ENCODE data around the gene ADCY10. TPM values are rescaled to one million over a fixed set of nuclear protein-coding genes. Genes with fewer than 3 reads are reported as not detected.
"Not testable (repeated sequence)": the region's sequence is repeated elsewhere in the genome, so short reads cannot be mapped to it uniquely, and the experiment has no call there.

ADCY10 gene
- polyA plus RNA-seq, 2 donors = 0.04 TPM; not detected in 1

- Histone ChIP-seq H3K4me1 (ENCODE audit: control insufficient read depth in 2 of 2, insufficient read depth in 2 of 2, low read length in 1 of 2) (peaks cover 0 to 2% of the 10 kb centered on the region in 2 donors), H3K27ac (ENCODE audit: low read depth in 2 of 2, low read length in 1 of 2) (no peak overlapping the region)
- WGBS, 2 donors = 76 to 83% methylated on average over 4 of the region's 4 CpGs
Measured at GRCh38 chr1:167821969-167822685, 91.8 kb downstream of the ADCY10 start.

GRCh38 chr1:167821356-167821685 lies 92.6 kb downstream of the ADCY10 start:
- 92 to 93% methylated on average over 6 of the region's 6 CpGs for WGBS, 2 donors
- Histone ChIP-seq H3K4me1 (ENCODE audit: control insufficient read depth in 2 of 2, insufficient read depth in 2 of 2, low read length in 1 of 2) (peaks cover 0 to 2% of the 10 kb centered on the region in 2 donors), H3K4me3 (ENCODE audit: low read depth in 1 of 2, low read length in 2 of 2) (no peak overlapping the region), H3K27me3 (ENCODE audit: control insufficient read depth in 1 of 2, insufficient read depth in 2 of 2, low read length in 2 of 2) (no peaks in the 10 kb centered on the region), H3K9me3 (ENCODE audit: control insufficient read depth in 2 of 2, insufficient read depth in 1 of 2, low read depth in 1 of 2, low read length in 1 of 2) (no peaks in the 10 kb centered on the region), H3K36me3 (ENCODE audit: control insufficient read depth in 2 of 2, insufficient read depth in 2 of 2, low read length in 1 of 2) (no peaks in the 10 kb centered on the region), H3K27ac (ENCODE audit: low read depth in 2 of 2, low read length in 1 of 2) (no peak overlapping the region)

More at GRCh38 chr1:167821969-167822685, 91.8 kb downstream of the ADCY10 start:
- no peak overlapping the region for H3K4me3 ChIP-seq (ENCODE audit: low read depth in 1 of 2, low read length in 2 of 2)
- no peaks in the 10 kb centered on the region for H3K36me3 ChIP-seq (ENCODE audit: control insufficient read depth in 2 of 2, insufficient read depth in 2 of 2, low read length in 1 of 2)
- H3K27me3 ChIP-seq (ENCODE audit: control insufficient read depth in 1 of 2, insufficient read depth in 2 of 2, low read length in 2 of 2) = no peaks in the 10 kb centered on the region
- H3K9me3 ChIP-seq (ENCODE audit: control insufficient read depth in 2 of 2, insufficient read depth in 1 of 2, low read depth in 1 of 2, low read length in 1 of 2) = no peaks in the 10 kb centered on the region

- 62 to 77% methylated on average over 12 of the region's 12 CpGs for WGBS, 2 donors
- H3K27ac ChIP-seq (ENCODE audit: low read depth in 2 of 2, low read length in 1 of 2) = peak overlapping the region; percentile 62 to 67
Measured at GRCh38 chr1:167820684-167821355, 93.1 kb downstream of the ADCY10 start.

GRCh38 chr1:167819849-167820683 lies 93.9 kb downstream of the ADCY10 start:
- Histone ChIP-seq H3K27me3 (ENCODE audit: control insufficient read depth in 1 of 2, insufficient read depth in 2 of 2, low read length in 2 of 2) (no peaks in the 10 kb centered on the region), H3K27ac (ENCODE audit: low read depth in 2 of 2, low read length in 1 of 2) (peak overlapping the region; percentile 62 to 67), H3K4me1 (ENCODE audit: control insufficient read depth in 2 of 2, insufficient read depth in 2 of 2, low read length in 1 of 2) (peaks cover 0 to 2% of the 10 kb centered on the region in 2 donors), H3K4me3 (ENCODE audit: low read depth in 1 of 2, low read length in 2 of 2) (peak overlapping the region; percentile 32 to 43), H3K36me3 (ENCODE audit: control insufficient read depth in 2 of 2, insufficient read depth in 2 of 2, low read length in 1 of 2) (no peaks in the 10 kb centered on the region), H3K9me3 (ENCODE audit: control insufficient read depth in 2 of 2, insufficient read depth in 1 of 2, low read depth in 1 of 2, low read length in 1 of 2) (no peaks in the 10 kb centered on the region)
- 10 to 11% methylated on average over 35 of the region's 35 CpGs for WGBS, 2 donors

More at GRCh38 chr1:167820684-167821355, 93.1 kb downstream of the ADCY10 start:
- H3K27me3 ChIP-seq (ENCODE audit: control insufficient read depth in 1 of 2, insufficient read depth in 2 of 2, low read length in 2 of 2) = no peaks in the 10 kb centered on the region
- no peaks in the 10 kb centered on the region for H3K9me3 ChIP-seq (ENCODE audit: control insufficient read depth in 2 of 2, insufficient read depth in 1 of 2, low read depth in 1 of 2, low read length in 1 of 2)
- H3K4me3 ChIP-seq (ENCODE audit: low read depth in 1 of 2, low read length in 2 of 2) = no peak overlapping the region
- H3K36me3 ChIP-seq (ENCODE audit: control insufficient read depth in 2 of 2, insufficient read depth in 2 of 2, low read length in 1 of 2) = no peaks in the 10 kb centered on the region
- peaks cover 0 to 2% of the 10 kb centered on the region in 2 donors for H3K4me1 ChIP-seq (ENCODE audit: control insufficient read depth in 2 of 2, insufficient read depth in 2 of 2, low read length in 1 of 2)

- Histone ChIP-seq H3K27me3 (ENCODE audit: control insufficient read depth in 1 of 2, insufficient read depth in 2 of 2, low read length in 2 of 2) (no peaks in the 10 kb centered on the region), H3K27ac (ENCODE audit: low read depth in 2 of 2, low read length in 1 of 2) (no peak overlapping the region), H3K4me1 (ENCODE audit: control insufficient read depth in 2 of 2, insufficient read depth in 2 of 2, low read length in 1 of 2) (peaks cover 0 to 1% of the 10 kb centered on the region in 2 donors), H3K9me3 (ENCODE audit: control insufficient read depth in 2 of 2, insufficient read depth in 1 of 2, low read depth in 1 of 2, low read length in 1 of 2) (no peaks in the 10 kb centered on the region), H3K36me3 (ENCODE audit: control insufficient read depth in 2 of 2, insufficient read depth in 2 of 2, low read length in 1 of 2) (no peaks in the 10 kb centered on the region), H3K4me3 (ENCODE audit: low read depth in 1 of 2, low read length in 2 of 2) (no peak overlapping the region)
- WGBS, 2 donors = 93 to 97% methylated on average over 1 of the region's 1 CpG
Measured at GRCh38 chr1:167815650-167816049, 98.3 kb downstream of the ADCY10 start.

- Histone ChIP-seq H3K27ac (ENCODE audit: low read depth in 2 of 2, low read length in 1 of 2) (no peak overlapping the region), H3K4me1 (ENCODE audit: control insufficient read depth in 2 of 2, insufficient read depth in 2 of 2, low read length in 1 of 2) (no peaks in the 10 kb centered on the region), H3K36me3 (ENCODE audit: control insufficient read depth in 2 of 2, insufficient read depth in 2 of 2, low read length in 1 of 2) (no peaks in the 10 kb centered on the region), H3K27me3 (ENCODE audit: control insufficient read depth in 1 of 2, insufficient read depth in 2 of 2, low read length in 2 of 2) (no peaks in the 10 kb centered on the region), H3K4me3 (ENCODE audit: low read depth in 1 of 2, low read length in 2 of 2) (no peak overlapping the region), H3K9me3 (ENCODE audit: control insufficient read depth in 2 of 2, insufficient read depth in 1 of 2, low read depth in 1 of 2, low read length in 1 of 2) (no peaks in the 10 kb centered on the region)
Measured at GRCh38 chr1:167812972-167813371, 101.0 kb downstream of the ADCY10 start.

- 65 to 67% methylated on average over 3 of the region's 3 CpGs for WGBS, 2 donors
- Histone ChIP-seq H3K27ac (ENCODE audit: low read depth in 2 of 2, low read length in 1 of 2) (no peak overlapping the region), H3K9me3 (ENCODE audit: control insufficient read depth in 2 of 2, insufficient read depth in 1 of 2, low read depth in 1 of 2, low read length in 1 of 2) (no peaks in the 10 kb centered on the region), H3K4me1 (ENCODE audit: control insufficient read depth in 2 of 2, insufficient read depth in 2 of 2, low read length in 1 of 2) (no peaks in the 10 kb centered on the region), H3K27me3 (ENCODE audit: control insufficient read depth in 1 of 2, insufficient read depth in 2 of 2, low read length in 2 of 2) (no peaks in the 10 kb centered on the region), H3K4me3 (ENCODE audit: low read depth in 1 of 2, low read length in 2 of 2) (no peak overlapping the region), H3K36me3 (ENCODE audit: control insufficient read depth in 2 of 2, insufficient read depth in 2 of 2, low read length in 1 of 2) (no peaks in the 10 kb centered on the region)
Measured at GRCh38 chr1:167808690-167809089, 105.2 kb downstream of the ADCY10 start.

- Histone ChIP-seq H3K27me3 (ENCODE audit: control insufficient read depth in 1 of 2, insufficient read depth in 2 of 2, low read length in 2 of 2) (no peaks in the 10 kb centered on the region), H3K27ac (ENCODE audit: low read depth in 2 of 2, low read length in 1 of 2) (no peak overlapping the region), H3K36me3 (ENCODE audit: control insufficient read depth in 2 of 2, insufficient read depth in 2 of 2, low read length in 1 of 2) (no peaks in the 10 kb centered on the region), H3K4me1 (ENCODE audit: control insufficient read depth in 2 of 2, insufficient read depth in 2 of 2, low read length in 1 of 2) (no peaks in the 10 kb centered on the region), H3K4me3 (ENCODE audit: low read depth in 1 of 2, low read length in 2 of 2) (no peak overlapping the region), H3K9me3 (ENCODE audit: control insufficient read depth in 2 of 2, insufficient read depth in 1 of 2, low read depth in 1 of 2, low read length in 1 of 2) (no peaks in the 10 kb centered on the region)
- 73% methylated on average over 3 of the region's 3 CpGs for WGBS, 2 donors
Measured at GRCh38 chr1:167808104-167808503, 105.8 kb downstream of the ADCY10 start.

- H3K27ac ChIP-seq (ENCODE audit: low read depth in 2 of 2, low read length in 1 of 2); H3K27me3 ChIP-seq (ENCODE audit: control insufficient read depth in 1 of 2, insufficient read depth in 2 of 2, low read length in 2 of 2); H3K4me3 ChIP-seq (ENCODE audit: low read depth in 1 of 2, low read length in 2 of 2); H3K9me3 ChIP-seq (ENCODE audit: control insufficient read depth in 2 of 2, insufficient read depth in 1 of 2, low read depth in 1 of 2, low read length in 1 of 2); H3K36me3 ChIP-seq (ENCODE audit: control insufficient read depth in 2 of 2, insufficient read depth in 2 of 2, low read length in 1 of 2); H3K4me1 ChIP-seq (ENCODE audit: control insufficient read depth in 2 of 2, insufficient read depth in 2 of 2, low read length in 1 of 2): not testable (repeated sequence)
- WGBS, 2 donors = 84 to 91% methylated on average over 11 to 12 of the region's 12 CpGs
Measured at GRCh38 chr1:167806676-167807075, 107.3 kb downstream of the ADCY10 start.
